SU-DHL-6 (cell line): ENCODE results near the gene ADK.

ENCODE experiments used
- EZH2phosphoT487 ChIP-seq: fragments of 200-600 bp; sonication (generic), shearing (Covaris generic); conservative IDR thresholded peaks from 2 replicates; pipeline ENCODE4 v1.6.1; 2018; ENCODE audit warnings: mild to moderate bottlenecking, antibody characterized with exemption, low read length, moderate library complexity, mixed read lengths
- TF ChIP-seq, protein P1 (sequence below): fragments of 200-600 bp; sonication (generic); IDR thresholded peaks from one replicate; pipeline ENCODE4 v1.5.1; 2017; ENCODE audit warnings: antibody characterized with exemption, mild to moderate bottlenecking, low read length, moderate library complexity; ENCODE audit not compliant: insufficient read depth, poor library complexity, severe bottlenecking

DNA sequence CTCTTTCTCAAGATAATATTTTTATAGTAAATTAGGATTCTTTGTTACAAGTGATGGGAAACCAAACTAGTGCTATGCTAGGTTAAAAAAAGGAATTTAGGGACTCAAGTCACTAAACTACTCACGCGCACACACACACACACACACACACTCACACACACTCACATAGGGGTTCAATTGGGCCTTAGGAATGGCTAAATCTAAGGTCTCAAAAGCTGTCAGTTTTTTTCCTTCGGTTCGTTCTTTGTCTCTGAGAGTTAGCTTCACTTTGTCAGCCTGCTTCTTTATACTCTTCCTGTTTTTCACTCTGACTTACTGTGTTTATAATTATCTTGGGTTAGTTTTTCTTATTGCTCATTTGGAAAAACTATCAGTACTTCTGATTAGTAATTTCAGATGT lies 138.9 kb downstream of the ADK start:
- TF ChIP-seq, protein P1, sequence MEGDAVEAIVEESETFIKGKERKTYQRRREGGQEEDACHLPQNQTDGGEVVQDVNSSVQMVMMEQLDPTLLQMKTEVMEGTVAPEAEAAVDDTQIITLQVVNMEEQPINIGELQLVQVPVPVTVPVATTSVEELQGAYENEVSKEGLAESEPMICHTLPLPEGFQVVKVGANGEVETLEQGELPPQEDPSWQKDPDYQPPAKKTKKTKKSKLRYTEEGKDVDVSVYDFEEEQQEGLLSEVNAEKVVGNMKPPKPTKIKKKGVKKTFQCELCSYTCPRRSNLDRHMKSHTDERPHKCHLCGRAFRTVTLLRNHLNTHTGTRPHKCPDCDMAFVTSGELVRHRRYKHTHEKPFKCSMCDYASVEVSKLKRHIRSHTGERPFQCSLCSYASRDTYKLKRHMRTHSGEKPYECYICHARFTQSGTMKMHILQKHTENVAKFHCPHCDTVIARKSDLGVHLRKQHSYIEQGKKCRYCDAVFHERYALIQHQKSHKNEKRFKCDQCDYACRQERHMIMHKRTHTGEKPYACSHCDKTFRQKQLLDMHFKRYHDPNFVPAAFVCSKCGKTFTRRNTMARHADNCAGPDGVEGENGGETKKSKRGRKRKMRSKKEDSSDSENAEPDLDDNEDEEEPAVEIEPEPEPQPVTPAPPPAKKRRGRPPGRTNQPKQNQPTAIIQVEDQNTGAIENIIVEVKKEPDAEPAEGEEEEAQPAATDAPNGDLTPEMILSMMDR = no peak
- no peak for TF ChIP-seq EZH2phosphoT487
